Measurements from ENCODE around the gene INPP5B. TPM values are rescaled to one million over a fixed set of nuclear protein-coding genes. Genes with fewer than 3 reads are reported as not detected.

Gene INPP5B
- total and polyA plus RNA-seq, 4 donors: 9.2 to 40.8 (median 27.2) TPM

DNA sequence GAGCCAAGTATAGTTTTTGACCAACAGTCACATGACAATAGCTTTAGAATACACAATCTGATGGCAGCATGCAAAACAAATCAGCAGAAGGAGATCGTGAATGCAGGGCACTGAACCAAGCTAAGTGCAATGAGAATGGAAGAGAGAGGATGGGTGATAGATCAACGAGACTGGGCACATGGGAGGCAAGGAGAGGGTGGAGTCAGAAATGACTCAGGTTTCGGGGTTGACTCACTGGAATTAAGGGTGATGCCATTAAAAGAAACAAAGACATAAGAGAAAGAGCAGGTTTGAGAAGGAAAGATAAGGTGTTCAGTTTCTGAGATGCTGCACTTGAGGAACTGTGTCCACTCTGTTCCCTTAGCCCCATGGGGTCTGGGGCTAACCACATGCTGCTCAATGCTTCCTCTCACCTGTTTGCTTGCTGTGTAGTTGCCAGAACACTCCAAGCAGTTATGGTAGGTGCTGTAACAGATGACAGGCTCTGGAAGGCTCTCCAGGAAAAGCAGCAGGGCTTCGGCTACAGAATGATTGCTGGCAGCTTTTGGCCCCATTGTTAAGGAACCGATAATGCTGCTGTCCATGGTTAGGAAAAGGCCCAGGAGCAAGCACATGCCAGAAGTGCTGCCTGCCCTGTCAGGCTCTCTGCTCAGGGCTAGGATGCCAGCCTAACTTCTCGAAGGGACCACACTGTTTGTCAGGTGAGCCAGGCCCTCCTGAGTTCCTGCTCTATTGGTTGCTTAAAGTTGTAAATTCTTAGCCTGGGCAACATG lies 81.3 kb downstream of the INPP5B start:
- H3K9me3 ChIP-seq (ENCODE audit: control insufficient read depth in 4 of 4, insufficient read depth in 3 of 4, low read length in 3 of 4): no peaks in the 10 kb centered on the region

DNA sequence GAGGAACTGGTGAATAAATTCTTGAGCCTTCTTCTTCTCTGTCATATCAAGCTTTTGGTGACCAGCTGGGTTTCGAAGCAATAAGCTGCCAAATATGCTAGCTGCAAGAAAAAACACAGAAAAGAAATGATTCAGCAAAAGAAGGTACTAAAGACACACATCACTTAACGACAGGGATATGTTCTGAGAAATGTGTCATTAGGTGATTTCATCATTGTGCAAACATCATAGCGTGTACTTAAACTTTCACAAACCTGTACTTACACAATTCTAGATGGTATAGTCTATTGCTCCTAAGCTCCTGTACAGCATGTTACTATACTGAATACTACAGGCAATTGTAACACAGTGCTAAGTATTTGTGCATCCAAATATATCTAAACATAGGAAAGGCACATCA lies 84.5 kb downstream of the INPP5B start:
- 51 to 65% methylated on average over 3 of the region's 3 CpGs for WGBS, 2 donors
- peaks cover 0 to 17% (median 5%) of the 10 kb centered on the region in 5 donors for H3K4me1 ChIP-seq (ENCODE audit: control insufficient read depth in 5 of 5, insufficient read depth in 5 of 5, low read length in 5 of 5)
- H3K9ac ChIP-seq (ENCODE audit: insufficient read depth in 1 of 2, low read length in 2 of 2): no peak overlapping the region
- no peak overlapping the region for H3K4me3 ChIP-seq
- peak overlapping the region in 1 of 2 donors; percentile 6 for H3K27ac ChIP-seq (ENCODE audit: low read depth in 1 of 2, low read length in 1 of 2)
- ATAC-seq (ENCODE audit: insufficient read depth, low FRiP score): no peak
- TF ChIP-seq, protein P1, sequence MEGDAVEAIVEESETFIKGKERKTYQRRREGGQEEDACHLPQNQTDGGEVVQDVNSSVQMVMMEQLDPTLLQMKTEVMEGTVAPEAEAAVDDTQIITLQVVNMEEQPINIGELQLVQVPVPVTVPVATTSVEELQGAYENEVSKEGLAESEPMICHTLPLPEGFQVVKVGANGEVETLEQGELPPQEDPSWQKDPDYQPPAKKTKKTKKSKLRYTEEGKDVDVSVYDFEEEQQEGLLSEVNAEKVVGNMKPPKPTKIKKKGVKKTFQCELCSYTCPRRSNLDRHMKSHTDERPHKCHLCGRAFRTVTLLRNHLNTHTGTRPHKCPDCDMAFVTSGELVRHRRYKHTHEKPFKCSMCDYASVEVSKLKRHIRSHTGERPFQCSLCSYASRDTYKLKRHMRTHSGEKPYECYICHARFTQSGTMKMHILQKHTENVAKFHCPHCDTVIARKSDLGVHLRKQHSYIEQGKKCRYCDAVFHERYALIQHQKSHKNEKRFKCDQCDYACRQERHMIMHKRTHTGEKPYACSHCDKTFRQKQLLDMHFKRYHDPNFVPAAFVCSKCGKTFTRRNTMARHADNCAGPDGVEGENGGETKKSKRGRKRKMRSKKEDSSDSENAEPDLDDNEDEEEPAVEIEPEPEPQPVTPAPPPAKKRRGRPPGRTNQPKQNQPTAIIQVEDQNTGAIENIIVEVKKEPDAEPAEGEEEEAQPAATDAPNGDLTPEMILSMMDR (IDR thresholded peaks at IDR 0.05; ENCODE audit: control extremely low read depth, extremely low read depth): no peak
- H3K9me3 ChIP-seq (ENCODE audit: control insufficient read depth in 4 of 4, insufficient read depth in 3 of 4, low read length in 3 of 4): no peaks in the 10 kb centered on the region
- no peaks in the 10 kb centered on the region for H3K27me3 ChIP-seq (ENCODE audit: control insufficient read depth in 3 of 3, insufficient read depth in 3 of 3, low read length in 2 of 3)
- peaks cover 11 to 33% (median 24%) of the 10 kb centered on the region in 4 donors for H3K36me3 ChIP-seq (ENCODE audit: control insufficient read depth in 4 of 4, insufficient read depth in 4 of 4, low read length in 4 of 4)
- DNase-seq: no peak

More for the DNA sequence above, 81.3 kb downstream of the INPP5B start:
- TF ChIP-seq, protein P1 (IDR thresholded peaks at IDR 0.05; ENCODE audit: control extremely low read depth, extremely low read depth): no peak
- Histone ChIP-seq H3K4me1 (ENCODE audit: control insufficient read depth in 5 of 5, insufficient read depth in 5 of 5, low read length in 5 of 5) (peaks cover 0 to 1% (median 0%) of the 10 kb centered on the region in 5 donors), H3K27ac (ENCODE audit: low read depth in 1 of 2, low read length in 1 of 2) (no peak overlapping the region), H3K9ac (ENCODE audit: insufficient read depth in 1 of 2, low read length in 2 of 2) (no peak overlapping the region), H3K36me3 (ENCODE audit: control insufficient read depth in 4 of 4, insufficient read depth in 4 of 4, low read length in 4 of 4) (peaks cover 12 to 40% (median 29%) of the 10 kb centered on the region in 4 donors), H3K4me3 (no peak overlapping the region), H3K27me3 (ENCODE audit: control insufficient read depth in 3 of 3, insufficient read depth in 3 of 3, low read length in 2 of 3) (no peaks in the 10 kb centered on the region)
- ATAC-seq (ENCODE audit: insufficient read depth, low FRiP score) (no peak), DNase-seq (no peak)
- WGBS, 2 donors: 89 to 93% methylated on average over 6 of the region's 6 CpGs

DNA sequence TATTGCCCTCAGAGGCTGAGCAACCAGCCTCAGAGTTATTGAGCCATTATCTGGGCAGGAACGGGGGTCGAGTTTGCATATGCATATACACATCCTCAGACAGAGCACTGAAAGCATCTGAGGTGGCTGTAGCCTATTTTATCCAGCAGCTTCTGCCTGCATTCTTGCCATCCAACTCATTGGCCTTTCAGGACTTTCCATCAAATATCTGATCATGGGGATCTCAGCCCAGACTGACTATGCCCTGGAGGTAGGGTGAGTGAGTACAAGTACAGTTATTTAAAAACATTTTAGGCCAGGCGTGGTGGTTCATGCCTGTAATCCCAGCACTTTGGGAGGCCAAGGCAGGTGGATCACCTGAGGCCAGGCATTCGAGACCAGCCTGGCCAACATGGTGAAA lies 85.7 kb downstream of the INPP5B start:
- DNase-seq (no peak), ATAC-seq (ENCODE audit: insufficient read depth, low FRiP score) (no peak)
- H3K9ac ChIP-seq (ENCODE audit: insufficient read depth in 1 of 2, low read length in 2 of 2): no peak overlapping the region
- no peak overlapping the region for H3K4me3 ChIP-seq
- H3K4me1 ChIP-seq (ENCODE audit: control insufficient read depth in 5 of 5, insufficient read depth in 5 of 5, low read length in 5 of 5): peaks cover 0 to 17% (median 5%) of the 10 kb centered on the region in 5 donors
- no peak overlapping the region for H3K27ac ChIP-seq (ENCODE audit: low read depth in 1 of 2, low read length in 1 of 2)
- H3K9me3 ChIP-seq (ENCODE audit: control insufficient read depth in 4 of 4, insufficient read depth in 3 of 4, low read length in 3 of 4): no peaks in the 10 kb centered on the region
- WGBS, 2 donors: 93 to 95% methylated on average over 4 of the region's 4 CpGs
- H3K36me3 ChIP-seq (ENCODE audit: control insufficient read depth in 4 of 4, insufficient read depth in 4 of 4, low read length in 4 of 4): peaks cover 14 to 33% (median 23%) of the 10 kb centered on the region in 4 donors
- H3K27me3 ChIP-seq (ENCODE audit: control insufficient read depth in 3 of 3, insufficient read depth in 3 of 3, low read length in 2 of 3): no peaks in the 10 kb centered on the region
- TF ChIP-seq, protein P1 (IDR thresholded peaks at IDR 0.05; ENCODE audit: control extremely low read depth, extremely low read depth): no peak

Data from lung (tissue), 12 donors.